GM18511 (cell line): Measurements from ENCODE around the gene COA1.
"Not testable (repeated sequence)": the region's sequence is repeated elsewhere in the genome, so short reads cannot be mapped to it uniquely, and the experiment has no call there.

Experiments used
- ATAC-seq: cut with Tn5 transposase; IDR thresholded peaks from one replicate; pipeline ENCODE4 v1.9.1; 2021; ENCODE audit warnings: mild to moderate bottlenecking, moderate library complexity; ENCODE audit not compliant: unreplicated experiment

COA1 gene

GRCh38 chr7:43693687-43694398 is 35.5 kb downstream of the COA1 start:
- ATAC-seq, result no peak

- no peak for ATAC-seq
Observed at GRCh38 chr7:43692582-43693373, 36.5 kb downstream of the COA1 start.

- ATAC-seq, result no peak
Observed at GRCh38 chr7:43691611-43692010, 37.7 kb downstream of the COA1 start.

- no peak for ATAC-seq
Observed at GRCh38 chr7:43689115-43689514, 40.2 kb downstream of the COA1 start.

- not testable (repeated sequence) for ATAC-seq
Observed at GRCh38 chr7:43687866-43688265, 41.5 kb downstream of the COA1 start.

GRCh38 chr7:43686991-43687390 is 42.3 kb downstream of the COA1 start:
- no peak for ATAC-seq

- no peak for ATAC-seq
Observed at GRCh38 chr7:43680736-43681135, 48.6 kb downstream of the COA1 start.

- no peak for ATAC-seq
Observed at GRCh38 chr7:43679210-43680068, 49.9 kb downstream of the COA1 start.

GRCh38 chr7:43678315-43678714 is 51.0 kb downstream of the COA1 start:
- no peak for ATAC-seq

GRCh38 chr7:43677864-43678263 is 51.5 kb downstream of the COA1 start:
- no peak for ATAC-seq

- no peak for ATAC-seq
Observed at GRCh38 chr7:43674559-43675436, 54.5 kb downstream of the COA1 start.

GRCh38 chr7:43673243-43673976 is 55.9 kb downstream of the COA1 start:
- ATAC-seq, result not testable (repeated sequence)

- no peak for ATAC-seq
Observed at GRCh38 chr7:43671521-43671920, 57.8 kb downstream of the COA1 start.

GRCh38 chr7:43669286-43670081 is 59.8 kb downstream of the COA1 start:
- ATAC-seq, result no peak

GRCh38 chr7:43668035-43668434 is 61.3 kb downstream of the COA1 start:
- ATAC-seq, result no peak

- no peak for ATAC-seq
Observed at GRCh38 chr7:43666938-43667337, 62.4 kb downstream of the COA1 start.

- ATAC-seq, result no peak
Observed at GRCh38 chr7:43664681-43665080, 64.6 kb downstream of the COA1 start.

- ATAC-seq, result no peak
Observed at GRCh38 chr7:43660141-43660540, 69.2 kb downstream of the COA1 start.

- ATAC-seq, result no peak
Observed at GRCh38 chr7:43659549-43659896, 69.8 kb downstream of the COA1 start.
